PC-3 (cell line): ENCODE measurements around the gene DIP2A.

Experiments
- EZH2 ChIP-seq: fragments of 300-600 bp; sonication (generic); IDR thresholded peaks from one replicate; pipeline ENCODE4 v1.6.1; 2017; ENCODE audit warnings: antibody characterized with exemption, mild to moderate bottlenecking, low read length; ENCODE audit not compliant: unreplicated experiment
- TF ChIP-seq, protein P1 (sequence below): fragments of 300-600 bp; sonication (generic); conservative IDR thresholded peaks from 2 replicates; pipeline ENCODE4 v1.5.1; 2017; ENCODE audit warnings: antibody characterized with exemption, low read depth, mild to moderate bottlenecking, low read length

DNA sequence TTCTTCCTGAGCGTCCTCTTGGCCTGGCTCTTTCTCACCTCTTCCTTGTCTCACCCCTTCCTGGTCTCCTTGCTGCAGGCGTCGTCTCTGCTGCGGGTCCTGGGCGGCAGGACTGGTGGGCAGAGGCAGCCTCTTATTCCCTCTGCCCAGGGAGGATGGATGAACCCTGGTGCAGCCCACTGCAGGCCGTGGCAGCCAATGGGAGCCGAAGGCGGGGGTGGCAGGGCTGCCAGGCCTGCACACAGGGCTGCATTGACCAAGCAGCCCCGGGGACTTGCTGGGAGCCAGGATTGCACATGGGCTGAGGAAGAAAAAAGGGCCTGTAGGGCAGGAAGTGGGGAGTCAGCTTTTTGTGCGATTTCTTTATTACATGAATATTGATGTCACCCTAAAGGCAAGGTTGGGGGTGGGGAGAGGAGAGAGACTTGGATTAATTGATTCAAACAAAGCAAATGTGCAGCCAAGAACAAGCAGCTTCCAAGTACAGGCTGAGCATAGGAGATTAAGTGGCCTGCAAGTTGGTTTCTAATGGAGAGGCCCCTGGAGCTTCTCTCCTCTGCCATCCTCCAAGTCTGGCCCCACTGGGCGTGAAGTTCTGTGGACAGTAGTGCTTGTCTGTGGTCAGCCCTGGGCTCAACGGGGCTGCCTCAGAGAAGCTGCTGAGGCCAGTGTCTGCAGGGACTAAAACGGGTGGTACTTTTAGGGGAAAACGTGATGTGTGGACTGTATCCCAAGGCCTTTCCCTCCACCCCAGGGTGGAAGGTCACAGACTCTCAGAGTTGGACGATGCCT is 146.5 kb downstream of the DIP2A start, which contains the start of gene S100B:
- TF ChIP-seq, protein P1, sequence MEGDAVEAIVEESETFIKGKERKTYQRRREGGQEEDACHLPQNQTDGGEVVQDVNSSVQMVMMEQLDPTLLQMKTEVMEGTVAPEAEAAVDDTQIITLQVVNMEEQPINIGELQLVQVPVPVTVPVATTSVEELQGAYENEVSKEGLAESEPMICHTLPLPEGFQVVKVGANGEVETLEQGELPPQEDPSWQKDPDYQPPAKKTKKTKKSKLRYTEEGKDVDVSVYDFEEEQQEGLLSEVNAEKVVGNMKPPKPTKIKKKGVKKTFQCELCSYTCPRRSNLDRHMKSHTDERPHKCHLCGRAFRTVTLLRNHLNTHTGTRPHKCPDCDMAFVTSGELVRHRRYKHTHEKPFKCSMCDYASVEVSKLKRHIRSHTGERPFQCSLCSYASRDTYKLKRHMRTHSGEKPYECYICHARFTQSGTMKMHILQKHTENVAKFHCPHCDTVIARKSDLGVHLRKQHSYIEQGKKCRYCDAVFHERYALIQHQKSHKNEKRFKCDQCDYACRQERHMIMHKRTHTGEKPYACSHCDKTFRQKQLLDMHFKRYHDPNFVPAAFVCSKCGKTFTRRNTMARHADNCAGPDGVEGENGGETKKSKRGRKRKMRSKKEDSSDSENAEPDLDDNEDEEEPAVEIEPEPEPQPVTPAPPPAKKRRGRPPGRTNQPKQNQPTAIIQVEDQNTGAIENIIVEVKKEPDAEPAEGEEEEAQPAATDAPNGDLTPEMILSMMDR = no peak
- TF ChIP-seq EZH2 = no peak
